KOPT-K1 (cell line): Measurements from ENCODE around the gene SDF2L1.
"Not testable (repeated sequence)": the region's sequence is repeated elsewhere in the genome, so short reads cannot be mapped to it uniquely, and the experiment has no call there.

Experiments used
- H3K27ac ChIP-seq: fragments of 200-600 bp; sonication (generic); 2 replicates; pipeline ENCODE4 v1.5.1; 2016; ENCODE audit warnings: antibody characterized with exemption, mild to moderate bottlenecking, low read depth, low read length; ENCODE audit not compliant: poor library complexity, severe bottlenecking
- H3K36me3 ChIP-seq: fragments of 200-600 bp; sonication (generic); 2 replicates; pipeline ENCODE4 v1.5.1; 2017; ENCODE audit warnings: antibody characterized with exemption, mild to moderate bottlenecking, low read length, moderate library complexity; ENCODE audit not compliant: insufficient read depth
- H3K9me3 ChIP-seq: fragments of 200-600 bp; sonication (generic); 2 replicates; pipeline ENCODE4 v1.5.1; 2017; ENCODE audit warnings: antibody characterized with exemption, low read length, mild to moderate bottlenecking; ENCODE audit not compliant: insufficient read depth, poor library complexity, severe bottlenecking

The SDF2L1 gene

GRCh38 chr22:21640810-21641209 is 1.3 kb upstream of the SDF2L1 start:
- no peak overlapping the region for H3K27ac ChIP-seq
- peaks cover 19% of the 10 kb centered on the region for H3K36me3 ChIP-seq
- no peaks in the 10 kb centered on the region for H3K9me3 ChIP-seq

- Histone ChIP-seq H3K36me3 (peaks cover 23% of the 10 kb centered on the region), H3K27ac (peak overlapping the region; percentile 62), H3K9me3 (no peaks in the 10 kb centered on the region)
These were observed 699 bp upstream of the SDF2L1 start for GRCh38 chr22:21641417-21641788.

GRCh38 chr22:21642584-21643448 is 714 bp downstream of the SDF2L1 start:
- no peaks in the 10 kb centered on the region for H3K9me3 ChIP-seq
- peak overlapping the region; percentile 62 for H3K27ac ChIP-seq

GRCh38 chr22:21643533-21644357 is 1.6 kb downstream of the SDF2L1 start:
- Histone ChIP-seq H3K27ac (no peak overlapping the region), H3K9me3 (no peaks in the 10 kb centered on the region), H3K36me3 (peaks cover 37% of the 10 kb centered on the region)

More at GRCh38 chr22:21642584-21643448, 714 bp downstream of the SDF2L1 start:
- H3K36me3 ChIP-seq, result peaks cover 30% of the 10 kb centered on the region

GRCh38 chr22:21645513-21645912 is 3.4 kb downstream of the SDF2L1 start:
- H3K36me3 ChIP-seq, result peaks cover 46% of the 10 kb centered on the region
- not testable (repeated sequence) for H3K9me3 ChIP-seq, H3K27ac ChIP-seq

GRCh38 chr22:21646608-21647590 is 4.8 kb downstream of the SDF2L1 start:
- no peak overlapping the region for H3K27ac ChIP-seq
- no peaks in the 10 kb centered on the region for H3K9me3 ChIP-seq
- peaks cover 46% of the 10 kb centered on the region for H3K36me3 ChIP-seq

GRCh38 chr22:21650280-21650679 is 8.2 kb downstream of the SDF2L1 start:
- H3K9me3 ChIP-seq, result no peaks in the 10 kb centered on the region
- peaks cover 52% of the 10 kb centered on the region for H3K36me3 ChIP-seq
- peak overlapping the region; percentile 84 for H3K27ac ChIP-seq

GRCh38 chr22:21650823-21651520 is 8.9 kb downstream of the SDF2L1 start:
- H3K36me3 ChIP-seq, result peaks cover 46% of the 10 kb centered on the region
- peak overlapping the region; percentile 84 for H3K27ac ChIP-seq
- H3K9me3 ChIP-seq, result no peaks in the 10 kb centered on the region

- peak overlapping the region; percentile 84 for H3K27ac ChIP-seq
- H3K36me3 ChIP-seq, result peaks cover 41% of the 10 kb centered on the region
- no peaks in the 10 kb centered on the region for H3K9me3 ChIP-seq
These were observed 9.5 kb downstream of the SDF2L1 start for GRCh38 chr22:21651521-21652009.

- no peaks in the 10 kb centered on the region for H3K9me3 ChIP-seq
- peaks cover 38% of the 10 kb centered on the region for H3K36me3 ChIP-seq
- peak overlapping the region; percentile 84 for H3K27ac ChIP-seq
These were observed 10.0 kb downstream of the SDF2L1 start for GRCh38 chr22:21652010-21652546.

- Histone ChIP-seq H3K36me3 (peaks cover 35% of the 10 kb centered on the region), H3K9me3 (no peaks in the 10 kb centered on the region), H3K27ac (peak overlapping the region; percentile 84)
These were observed 10.7 kb downstream of the SDF2L1 start for GRCh38 chr22:21652547-21653545.

- Histone ChIP-seq H3K9me3 (no peaks in the 10 kb centered on the region), H3K27ac (peak overlapping the region; percentile 83), H3K36me3 (peaks cover 19% of the 10 kb centered on the region)
These were observed 14.9 kb downstream of the SDF2L1 start for GRCh38 chr22:21657020-21657359.
